IMR-90 (cell line): ENCODE measurements around the gene TAF7L. TPM values are rescaled to one million over a fixed set of nuclear protein-coding genes. Genes with fewer than 3 reads are reported as not detected.

Source experiments
- ATAC-seq: fragments of 200-7000 bp; cut with Tn5 transposase; 2 replicates; pipeline ENCODE4 v1.9.1; 2020; ENCODE audit warnings: low read depth, mild to moderate bottlenecking, moderate library complexity
- BruUV-seq: library from RNA; stranded (reverse); fragments of 400-500 nt; replicated peaks from 2 replicates; lab custom pipeline; 2021; lab: Mats Ljungman, UMichigan
- CTCF ChIA-PET: fragments of 300-600 bp; formaldehyde crosslinking; extraction: SDS; loops from one replicate; lab custom pipeline; 2021; ENCODE audit warnings: antibody characterized with exemption; lab: Yijun Ruan, JAX
- POLR2A ChIA-PET: fragments of 300-600 bp; sonication (Branson Sonifier 250); formaldehyde crosslinking; loops from one replicate; lab custom pipeline; 2022; ENCODE audit warnings: antibody characterized with exemption; ENCODE audit not compliant: unreplicated experiment; lab: Charles Lee
- DNase-seq: peaks from one replicate; pipeline ENCODE4 v3.0.0; 2013
- H2AFZ ChIP-seq: replicated peaks from 2 replicates; pipeline ENCODE3; 2013; ENCODE audit warnings: low read length, mild to moderate bottlenecking; ENCODE audit not compliant: poor library complexity
- H2AK5ac ChIP-seq: 2 replicates; pipeline ENCODE4 v1.6.1; 2013; ENCODE audit warnings: low read depth, low read length, inconsistent platforms
- H2AK9ac ChIP-seq: replicated peaks from 2 replicates; pipeline ENCODE3; 2013; ENCODE audit warnings: mild to moderate bottlenecking, low read depth, low read length, moderate library complexity; ENCODE audit not compliant: poor library complexity
- H2BK120ac ChIP-seq: 2 replicates; pipeline ENCODE4 v1.6.1; 2013; ENCODE audit warnings: low read depth, low read length, inconsistent platforms
- H2BK15ac ChIP-seq: 3 replicates; pipeline ENCODE4 v1.6.1; 2013; ENCODE audit warnings: low read depth, low read length, inconsistent platforms
- H2BK20ac ChIP-seq: 2 replicates; pipeline ENCODE4 v1.6.1; 2013; ENCODE audit warnings: low read depth, mild to moderate bottlenecking, inconsistent platforms, low read length, moderate library complexity
- H2BK5ac ChIP-seq: 2 replicates; pipeline ENCODE4 v1.6.1; 2013; ENCODE audit warnings: mild to moderate bottlenecking, low read depth, low read length, inconsistent platforms; ENCODE audit not compliant: poor library complexity, severe bottlenecking
- H3K14ac ChIP-seq: replicated peaks from 2 replicates; pipeline ENCODE4 v1.6.1; 2013; ENCODE audit warnings: low read depth, low read length, inconsistent platforms
- H3K18ac ChIP-seq: 2 replicates; pipeline ENCODE4 v1.6.1; 2013; ENCODE audit warnings: low read depth, low read length, control low read depth
- H3K23ac ChIP-seq: 2 replicates; pipeline ENCODE4 v1.6.1; 2013; ENCODE audit warnings: low read depth, low read length, inconsistent platforms
- H3K27ac ChIP-seq: 2 replicates; pipeline ENCODE4 v1.5.1; 2013; ENCODE audit warnings: mild to moderate bottlenecking, control low read depth, low read length; ENCODE audit not compliant: insufficient read depth
- H3K27me3 ChIP-seq: 2 replicates; pipeline ENCODE4 v1.6.1; 2013; ENCODE audit warnings: low read length; ENCODE audit not compliant: control insufficient read depth, insufficient read depth
- H3K36me3 ChIP-seq: 2 replicates; pipeline ENCODE4 v1.6.1; 2013; ENCODE audit warnings: low read length, mixed read lengths; ENCODE audit not compliant: control insufficient read depth, insufficient read depth
- H3K4ac ChIP-seq: 2 replicates; pipeline ENCODE4 v1.6.1; 2013; ENCODE audit warnings: low read depth, low read length, inconsistent platforms
- H3K4me1 ChIP-seq: 2 replicates; pipeline ENCODE4 v1.6.1; 2013; ENCODE audit warnings: low read length, mixed read lengths; ENCODE audit not compliant: control insufficient read depth, insufficient read depth
- H3K4me2 ChIP-seq: 2 replicates; pipeline ENCODE4 v1.6.1; 2013; ENCODE audit warnings: low read depth, mild to moderate bottlenecking, control low read depth, low read length, moderate library complexity
- H3K4me3 ChIP-seq: 2 replicates; pipeline ENCODE4 v1.5.1; 2013; ENCODE audit warnings: low read depth, mild to moderate bottlenecking, control low read depth, low read length, moderate library complexity; ENCODE audit not compliant: insufficient read depth
- H3K56ac ChIP-seq: 2 replicates; pipeline ENCODE4 v1.6.1; 2013; ENCODE audit warnings: low read length, inconsistent platforms; ENCODE audit not compliant: insufficient read depth; ENCODE audit errors: extremely low read depth
- H3K79me1 ChIP-seq, 2 experiments: 2 replicates each; pipeline ENCODE4 v1.6.1; 2013; ENCODE audit warnings: low read length in 2 of 2, inconsistent platforms in 1 of 2, low read depth in 1 of 2
- H3K9ac ChIP-seq: 2 replicates; pipeline ENCODE4 v1.6.1; 2013; ENCODE audit warnings: low read depth, low read length, control low read depth
- H3K9me1 ChIP-seq: 2 replicates; pipeline ENCODE4 v1.6.1; 2013; ENCODE audit warnings: low read length, inconsistent platforms; ENCODE audit not compliant: insufficient read depth
- H3K9me3 ChIP-seq: 2 replicates; pipeline ENCODE4 v1.6.1; 2013; ENCODE audit warnings: low read length; ENCODE audit not compliant: control insufficient read depth, insufficient read depth
- H4K20me1 ChIP-seq: 2 replicates; pipeline ENCODE4 v1.6.1; 2013; ENCODE audit warnings: low read length, inconsistent platforms; ENCODE audit not compliant: insufficient read depth
- H4K5ac ChIP-seq: 2 replicates; pipeline ENCODE4 v1.6.1; 2013; ENCODE audit warnings: mild to moderate bottlenecking, low read depth, low read length, control low read depth
- H4K8ac ChIP-seq, 2 experiments: 2 replicates each; pipeline ENCODE4 v1.6.1; 2013; ENCODE audit warnings: low read depth in 2 of 2, low read length in 2 of 2, control low read depth in 1 of 2, inconsistent platforms in 1 of 2
- H4K91ac ChIP-seq: 2 replicates; pipeline ENCODE4 v1.6.1; 2013; ENCODE audit warnings: low read depth, low read length, inconsistent platforms; ENCODE audit not compliant: insufficient read depth
- BHLHE40 ChIP-seq: fragments of 150-350 bp; IDR thresholded peaks from 2 replicates; pipeline ENCODE4 v1.6.1; 2016; ENCODE audit warnings: mild to moderate bottlenecking, low read depth, low read length
- CEBPB ChIP-seq: IDR thresholded peaks from 2 replicates; pipeline ENCODE4 v1.6.1; 2012; ENCODE audit warnings: low read depth, low read length, improper control_type of control experiment
- CHD1 ChIP-seq: IDR thresholded peaks from 2 replicates; pipeline ENCODE4 v1.6.1; 2012; ENCODE audit warnings: low read depth, low read length, improper control_type of control experiment
- MAZ ChIP-seq: IDR thresholded peaks from 2 replicates; pipeline ENCODE4 v1.6.1; 2012; ENCODE audit warnings: low read depth, mild to moderate bottlenecking, low read length, improper control_type of control experiment, moderate library complexity, borderline replicate concordance
- MXI1 ChIP-seq: IDR thresholded peaks from 2 replicates; pipeline ENCODE4 v1.6.1; 2012; ENCODE audit warnings: low read depth, mild to moderate bottlenecking, low read length, moderate library complexity, borderline replicate concordance
- NFE2L2 ChIP-seq: fragments of 150-350 bp; IDR thresholded peaks from 2 replicates; pipeline ENCODE4 v1.6.1; 2016; ENCODE audit warnings: low read depth, mild to moderate bottlenecking, low read length
- POLR2A ChIP-seq: IDR thresholded peaks from 2 replicates; pipeline ENCODE4 v1.6.1; 2012; ENCODE audit warnings: mild to moderate bottlenecking, low read depth, low read length
- RAD21 ChIP-seq: IDR thresholded peaks from 2 replicates; pipeline ENCODE4 v1.6.1; 2012; ENCODE audit warnings: low read length, improper control_type of control experiment
- RFX5 ChIP-seq: IDR thresholded peaks from 2 replicates; pipeline ENCODE4 v1.8.0; 2012; ENCODE audit warnings: low read depth, mild to moderate bottlenecking, low read length, moderate library complexity
- SMC3 ChIP-seq: fragments of 150-350 bp; IDR thresholded peaks from 2 replicates; pipeline ENCODE4 v1.6.1; 2016; ENCODE audit warnings: low read depth, mild to moderate bottlenecking, antibody characterized with exemption, low read length, moderate library complexity
- WGBS, 2 experiments: methylation state at CpG; one replicate each; pipeline versions ENCODE4 v1.1.5 to v1.1.7; 2013; ENCODE audit warnings: missing lambda C conversion rate in 2 of 2; ENCODE audit not compliant: insufficient read length in 1 of 2; ENCODE audit errors: extremely low coverage in 2 of 2; 5-methylcytosine and 5-hydroxymethylcytosine counted together
- dilution Hi-C: fragments of 300-500 bp; cut with HindIII; formaldehyde crosslinking; loops from one replicate; pipeline ENCODE4 v1.14.3; 2018; ENCODE audit warnings: low sequenced_read_pairs; ENCODE audit not compliant: unreplicated experiment
- in situ Hi-C: fragments of 300-500 bp; cut with MboI; formaldehyde crosslinking; loops from 3 replicates; pipeline ENCODE4 v1.14.3; 2019; ENCODE audit warnings: low sequenced_read_pairs, inconsistent platforms, mixed read lengths
- intact Hi-C: fragments of 100-400 bp; cut with micrococcal nuclease; formaldehyde crosslinking; loops from 2 replicates; pipeline ENCODE4 v1.10.0; 2022
- polyA plus RNA-seq, 3 experiments: library from polyadenylated mRNA; depleted of rRNA; stranded (reverse); fragments of >200 nt; gene quantifications; 2 replicates each; pipeline ENCODE4 v1.2.3, GENCODE V29; 2012; ENCODE audit warnings: low replicate concordance in 1 of 3
- total RNA-seq: library from RNA; depleted of rRNA; stranded (reverse); fragments of >200 nt; gene quantifications from 2 replicates; pipeline ENCODE4 v1.2.3, GENCODE V29; 2012
- TF ChIP-seq, protein P1 (sequence below): fragments of 150-350 bp; IDR thresholded peaks from 2 replicates; pipeline ENCODE4 v1.6.1; 2016; ENCODE audit warnings: low read depth, mild to moderate bottlenecking, low read length, moderate library complexity, borderline replicate concordance
- TF ChIP-seq, protein P2 (sequence below): fragments of 150-350 bp; IDR thresholded peaks from 2 replicates; pipeline ENCODE4 v1.6.1; 2017; ENCODE audit warnings: mild to moderate bottlenecking, antibody characterized with exemption, low read length, low read depth
- TF ChIP-seq, protein P3 (sequence below): conservative IDR thresholded peaks from 2 replicates; pipeline ENCODE4 v1.5.1; 2012; ENCODE audit warnings: mild to moderate bottlenecking, low read depth, low read length, improper control_type of control experiment

Gene TAF7L
- total and polyA plus RNA-seq, 2 of the 4 experiments (the other 2 are of a cell fraction), result 0.18 to 0.22 TPM

DNA sequence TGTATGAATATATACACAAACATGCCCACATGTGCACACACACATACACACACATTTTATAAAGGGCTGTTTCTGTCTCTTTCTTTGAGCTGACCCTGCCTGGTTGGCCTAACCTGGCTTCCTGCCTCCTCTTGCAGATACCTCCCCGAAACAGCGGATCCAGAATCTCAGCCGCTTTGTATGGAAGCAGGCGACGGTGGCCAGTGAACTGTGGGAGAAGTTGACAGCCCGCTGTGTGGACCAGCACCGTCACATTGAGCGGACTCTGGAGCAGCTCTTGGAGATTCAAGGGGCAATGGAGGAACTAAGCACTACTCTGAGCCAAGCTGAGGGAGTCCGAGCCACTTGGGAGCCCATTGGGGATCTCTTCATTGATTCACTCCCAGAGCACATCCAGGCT lies 49.6 kb downstream of the TAF7L start:
- TF ChIP-seq, protein P1, sequence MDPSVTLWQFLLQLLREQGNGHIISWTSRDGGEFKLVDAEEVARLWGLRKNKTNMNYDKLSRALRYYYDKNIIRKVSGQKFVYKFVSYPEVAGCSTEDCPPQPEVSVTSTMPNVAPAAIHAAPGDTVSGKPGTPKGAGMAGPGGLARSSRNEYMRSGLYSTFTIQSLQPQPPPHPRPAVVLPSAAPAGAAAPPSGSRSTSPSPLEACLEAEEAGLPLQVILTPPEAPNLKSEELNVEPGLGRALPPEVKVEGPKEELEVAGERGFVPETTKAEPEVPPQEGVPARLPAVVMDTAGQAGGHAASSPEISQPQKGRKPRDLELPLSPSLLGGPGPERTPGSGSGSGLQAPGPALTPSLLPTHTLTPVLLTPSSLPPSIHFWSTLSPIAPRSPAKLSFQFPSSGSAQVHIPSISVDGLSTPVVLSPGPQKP, result no peak
- TF ChIP-seq, protein P2, sequence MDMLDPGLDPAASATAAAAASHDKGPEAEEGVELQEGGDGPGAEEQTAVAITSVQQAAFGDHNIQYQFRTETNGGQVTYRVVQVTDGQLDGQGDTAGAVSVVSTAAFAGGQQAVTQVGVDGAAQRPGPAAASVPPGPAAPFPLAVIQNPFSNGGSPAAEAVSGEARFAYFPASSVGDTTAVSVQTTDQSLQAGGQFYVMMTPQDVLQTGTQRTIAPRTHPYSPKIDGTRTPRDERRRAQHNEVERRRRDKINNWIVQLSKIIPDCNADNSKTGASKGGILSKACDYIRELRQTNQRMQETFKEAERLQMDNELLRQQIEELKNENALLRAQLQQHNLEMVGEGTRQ, result no peak
- TF ChIP-seq SMC3, result no peak
- TF ChIP-seq, protein P3, sequence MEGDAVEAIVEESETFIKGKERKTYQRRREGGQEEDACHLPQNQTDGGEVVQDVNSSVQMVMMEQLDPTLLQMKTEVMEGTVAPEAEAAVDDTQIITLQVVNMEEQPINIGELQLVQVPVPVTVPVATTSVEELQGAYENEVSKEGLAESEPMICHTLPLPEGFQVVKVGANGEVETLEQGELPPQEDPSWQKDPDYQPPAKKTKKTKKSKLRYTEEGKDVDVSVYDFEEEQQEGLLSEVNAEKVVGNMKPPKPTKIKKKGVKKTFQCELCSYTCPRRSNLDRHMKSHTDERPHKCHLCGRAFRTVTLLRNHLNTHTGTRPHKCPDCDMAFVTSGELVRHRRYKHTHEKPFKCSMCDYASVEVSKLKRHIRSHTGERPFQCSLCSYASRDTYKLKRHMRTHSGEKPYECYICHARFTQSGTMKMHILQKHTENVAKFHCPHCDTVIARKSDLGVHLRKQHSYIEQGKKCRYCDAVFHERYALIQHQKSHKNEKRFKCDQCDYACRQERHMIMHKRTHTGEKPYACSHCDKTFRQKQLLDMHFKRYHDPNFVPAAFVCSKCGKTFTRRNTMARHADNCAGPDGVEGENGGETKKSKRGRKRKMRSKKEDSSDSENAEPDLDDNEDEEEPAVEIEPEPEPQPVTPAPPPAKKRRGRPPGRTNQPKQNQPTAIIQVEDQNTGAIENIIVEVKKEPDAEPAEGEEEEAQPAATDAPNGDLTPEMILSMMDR, result no peak
- TF ChIP-seq NFE2L2, result no peak
- TF ChIP-seq BHLHE40, result no peak
- no peak for TF ChIP-seq CEBPB
- no peak for TF ChIP-seq MXI1
- no peak for TF ChIP-seq RFX5
- TF ChIP-seq POLR2A, result no peak
- no peak for TF ChIP-seq CHD1
- TF ChIP-seq RAD21, result no peak
- TF ChIP-seq MAZ, result no peak
- Histone ChIP-seq H3K27me3 (peaks cover 8% of the 10 kb centered on the region), H4K91ac (no peak overlapping the region), H3K9ac (no peak overlapping the region), H4K20me1 (no peaks in the 10 kb centered on the region), H3K4me3 (no peak overlapping the region), H3K14ac (no peak overlapping the region), H3K36me3 (peaks cover 2% of the 10 kb centered on the region), H2AFZ (no peak overlapping the region), H3K4me2 (no peak overlapping the region), H2BK120ac (no peak overlapping the region), H3K23ac (no peak overlapping the region), H2AK5ac (no peak overlapping the region), H2BK15ac (no peak overlapping the region), H3K27ac (no peak overlapping the region), H3K9me3 (no peaks in the 10 kb centered on the region), H2AK9ac (peak overlapping the region; percentile 45), H4K8ac (no peak overlapping the region), H3K4ac (no peak overlapping the region), H3K56ac (no peak overlapping the region), H4K5ac (no peak overlapping the region), H2BK20ac (no peak overlapping the region), H3K4me1 (no peaks in the 10 kb centered on the region), H3K18ac (no peak overlapping the region), H3K79me1 (no peaks in the 10 kb centered on the region), H3K9me1 (no peaks in the 10 kb centered on the region; the same call in 1 of the 2 replicates), H2BK5ac (no peak overlapping the region)
- ChIA-PET POLR2A (no interaction called here), CTCF (no interaction called here)
- in situ Hi-C loops (no loop called here), dilution Hi-C loops (no loop called here), intact Hi-C loops (no loop called here)
- ATAC-seq (no peak), DNase-seq (no peak)
- WGBS, 2 experiments, result 73% methylated on average over 8 of the region's 9 CpGs; no CpG with 5 or more reads in 1 of the 2 experiments
- no TSS peak for BruUV-seq
